ENCODE measurements around the gene NCF4. TPM values are rescaled to one million over a fixed set of nuclear protein-coding genes. Genes with fewer than 3 reads are reported as not detected.
A peak's percentile ranks its signal among the peaks of the same experiment; 100 is the strongest.

The NCF4 gene
- total RNA-seq, 2 donors from 2014 or later = 24.2 to 53.1 TPM

DNA sequence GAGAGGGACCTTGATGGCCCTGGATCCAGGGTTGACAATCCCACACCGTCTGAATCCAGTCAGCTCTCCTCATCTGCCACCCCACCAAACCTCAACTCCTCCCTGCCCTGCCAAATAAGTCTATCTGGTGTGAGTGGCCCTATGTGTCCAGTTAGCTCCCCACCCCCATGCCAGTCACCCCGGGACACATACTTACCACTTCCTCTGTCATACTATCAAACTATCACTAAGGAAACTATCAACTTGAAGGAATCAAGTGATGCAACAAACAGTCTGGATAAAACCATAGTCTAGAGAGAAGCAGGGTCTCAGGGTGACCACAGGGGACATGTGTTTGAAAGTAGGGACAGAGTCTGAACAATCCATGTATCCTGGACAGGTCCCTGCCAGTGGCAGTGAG is 39.4 kb downstream of the NCF4 start:
- H3K27ac Mint-ChIP-seq = peak overlapping the region in 1 of 2 donors; percentile 92
- peaks cover 19% of the 10 kb centered on the region for H3K36me3 Mint-ChIP-seq
- H3K27me3 Mint-ChIP-seq = peaks cover 25 to 39% of the 10 kb centered on the region in 2 donors
- ATAC-seq = peak in 1 of 2 donors; percentile 83
- no peak for DNase-seq (ENCODE audit: low spot score)
- no peaks in the 10 kb centered on the region for H3K9me3 Mint-ChIP-seq
- H3K4me1 Mint-ChIP-seq (ENCODE audit: low read depth in 2 of 2) = peaks cover 27 to 35% of the 10 kb centered on the region in 2 donors
- H3K4me3 Mint-ChIP-seq = peak overlapping the region; percentile 82

DNA sequence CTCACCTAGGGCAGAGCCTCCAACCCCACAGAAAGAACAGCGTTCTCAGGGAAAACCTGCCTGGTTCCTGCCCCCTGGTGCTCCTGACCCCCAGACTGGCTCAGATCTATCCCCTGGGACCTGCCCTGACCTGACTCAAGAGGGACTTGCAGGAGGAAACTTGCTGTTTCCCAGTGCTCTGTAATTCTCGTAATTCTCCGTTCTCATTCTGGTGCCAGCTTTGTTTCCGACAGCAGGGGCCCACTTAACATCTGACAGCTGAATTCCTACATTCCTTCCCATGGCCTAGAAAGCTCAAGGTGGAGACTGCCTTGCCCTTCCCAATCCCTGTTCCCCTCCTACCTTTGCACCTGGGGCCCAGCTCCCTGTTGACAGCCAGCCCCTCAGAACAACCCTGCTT is 40.1 kb downstream of the NCF4 start:
- no peaks in the 10 kb centered on the region for H3K9me3 Mint-ChIP-seq
- ATAC-seq = no peak
- peaks cover 16% of the 10 kb centered on the region for H3K36me3 Mint-ChIP-seq
- peak overlapping the region; percentile 81 to 92 for H3K27ac Mint-ChIP-seq
- peak overlapping the region; percentile 82 for H3K4me3 Mint-ChIP-seq
- DNase-seq (ENCODE audit: low spot score) = no peak
- H3K27me3 Mint-ChIP-seq = peaks cover 25 to 39% of the 10 kb centered on the region in 2 donors
- H3K4me1 Mint-ChIP-seq (ENCODE audit: low read depth in 2 of 2) = peaks cover 27 to 35% of the 10 kb centered on the region in 2 donors

DNA sequence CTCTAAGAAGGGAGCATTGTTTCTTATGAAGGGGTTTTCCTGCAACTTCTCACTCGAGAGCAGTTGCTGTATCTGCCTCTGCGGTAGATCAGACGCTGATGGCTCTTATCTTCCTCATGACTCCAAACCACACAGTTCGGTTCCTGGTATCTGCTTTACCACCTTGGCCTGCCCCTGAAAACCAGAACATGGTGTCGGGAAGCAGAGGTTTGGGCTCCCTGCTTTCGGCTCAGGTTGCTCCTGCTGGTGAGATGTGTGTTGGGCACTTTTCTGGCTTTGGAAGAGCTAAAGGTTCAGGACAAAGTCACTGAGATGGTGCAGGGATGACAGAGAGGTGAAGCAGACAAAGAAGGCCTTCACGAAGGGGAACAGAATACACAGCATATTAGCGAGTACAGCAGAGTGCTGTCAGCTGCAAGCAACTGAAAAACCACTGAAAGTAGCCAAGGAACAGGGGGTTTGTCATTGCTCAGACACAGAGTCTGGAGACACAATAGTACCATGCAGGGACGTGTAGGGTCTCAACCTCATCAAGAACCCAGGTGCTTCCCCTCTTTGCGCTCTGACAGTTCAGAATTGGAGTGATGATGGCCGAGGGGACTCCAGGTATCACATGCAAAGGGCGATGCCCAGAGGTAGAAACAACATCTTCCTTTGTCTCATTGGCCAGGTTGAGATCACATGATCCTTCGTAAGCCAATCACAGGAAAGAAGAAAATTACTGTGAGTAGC is 40.8 kb downstream of the NCF4 start:
- peak overlapping the region; percentile 81 to 92 for H3K27ac Mint-ChIP-seq
- ATAC-seq (peak; percentile 54 to 63), DNase-seq (ENCODE audit: low spot score) (no peak)
- peaks cover 27 to 31% of the 10 kb centered on the region in 2 donors for H3K4me1 Mint-ChIP-seq (ENCODE audit: low read depth in 2 of 2)
- peak overlapping the region; percentile 82 for H3K4me3 Mint-ChIP-seq
- H3K9me3 Mint-ChIP-seq = no peaks in the 10 kb centered on the region
- peaks cover 29 to 39% of the 10 kb centered on the region in 2 donors for H3K27me3 Mint-ChIP-seq
- peaks cover 11% of the 10 kb centered on the region for H3K36me3 Mint-ChIP-seq

DNA sequence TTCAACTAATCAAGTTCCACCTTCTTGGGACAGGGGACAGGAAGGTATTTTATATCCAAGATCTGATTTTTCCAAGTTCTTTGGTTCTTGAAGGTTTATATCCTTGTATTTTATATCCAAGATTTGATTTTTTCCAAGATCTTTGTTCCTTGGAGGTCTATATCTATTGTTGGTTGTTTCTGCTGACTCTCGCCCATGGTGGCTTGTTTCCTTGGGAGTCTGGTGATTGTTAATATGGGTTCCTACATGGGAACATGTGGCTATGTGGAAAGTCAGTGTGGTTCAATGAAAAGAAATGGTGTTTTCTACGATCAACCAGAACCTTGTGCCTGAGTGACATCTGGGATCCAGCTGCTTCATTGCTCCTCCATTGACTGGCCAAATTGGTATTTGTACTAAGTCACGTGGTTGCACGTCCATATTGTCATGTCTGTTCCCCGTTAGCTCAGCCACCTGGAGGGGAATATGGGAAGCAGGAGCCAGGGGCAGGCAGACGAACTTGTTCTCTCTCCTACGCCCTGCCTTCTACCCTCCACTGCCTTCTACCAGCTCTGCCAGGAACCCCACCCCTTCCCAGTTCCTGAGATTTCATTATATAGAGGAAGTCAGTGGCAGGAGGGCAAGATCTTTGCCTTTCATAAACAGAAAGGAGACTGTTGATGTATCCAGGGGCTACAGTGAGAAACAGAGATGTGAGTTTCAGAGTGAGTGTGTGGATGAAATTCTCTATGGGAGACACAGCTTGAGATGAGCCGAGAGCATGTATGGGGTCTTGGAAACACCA is 41.5 kb downstream of the NCF4 start:
- ATAC-seq (no peak), DNase-seq (ENCODE audit: low spot score) (no peak)
- Mint-ChIP-seq H3K9me3 (no peaks in the 10 kb centered on the region), H3K36me3 (peaks cover 9% of the 10 kb centered on the region), H3K27ac (peak overlapping the region in 1 of 2 donors; percentile 47), H3K4me3 (no peak overlapping the region), H3K4me1 (ENCODE audit: low read depth in 2 of 2) (peaks cover 24 to 26% of the 10 kb centered on the region in 2 donors), H3K27me3 (peaks cover 29 to 35% of the 10 kb centered on the region in 2 donors)

- DNase-seq (ENCODE audit: low spot score) (no peak), ATAC-seq (no peak)
- Mint-ChIP-seq H3K4me1 (ENCODE audit: low read depth in 2 of 2) (peaks cover 18 to 24% of the 10 kb centered on the region in 2 donors), H3K4me3 (no peak overlapping the region), H3K27me3 (peaks cover 31 to 35% of the 10 kb centered on the region in 2 donors), H3K9me3 (no peaks in the 10 kb centered on the region), H3K27ac (peak overlapping the region in 1 of 2 donors; percentile 33), H3K36me3 (peaks cover 6% of the 10 kb centered on the region)
These were observed 43.6 kb downstream of the NCF4 start for GRCh38 chr22:36904260-36904880.

DNA sequence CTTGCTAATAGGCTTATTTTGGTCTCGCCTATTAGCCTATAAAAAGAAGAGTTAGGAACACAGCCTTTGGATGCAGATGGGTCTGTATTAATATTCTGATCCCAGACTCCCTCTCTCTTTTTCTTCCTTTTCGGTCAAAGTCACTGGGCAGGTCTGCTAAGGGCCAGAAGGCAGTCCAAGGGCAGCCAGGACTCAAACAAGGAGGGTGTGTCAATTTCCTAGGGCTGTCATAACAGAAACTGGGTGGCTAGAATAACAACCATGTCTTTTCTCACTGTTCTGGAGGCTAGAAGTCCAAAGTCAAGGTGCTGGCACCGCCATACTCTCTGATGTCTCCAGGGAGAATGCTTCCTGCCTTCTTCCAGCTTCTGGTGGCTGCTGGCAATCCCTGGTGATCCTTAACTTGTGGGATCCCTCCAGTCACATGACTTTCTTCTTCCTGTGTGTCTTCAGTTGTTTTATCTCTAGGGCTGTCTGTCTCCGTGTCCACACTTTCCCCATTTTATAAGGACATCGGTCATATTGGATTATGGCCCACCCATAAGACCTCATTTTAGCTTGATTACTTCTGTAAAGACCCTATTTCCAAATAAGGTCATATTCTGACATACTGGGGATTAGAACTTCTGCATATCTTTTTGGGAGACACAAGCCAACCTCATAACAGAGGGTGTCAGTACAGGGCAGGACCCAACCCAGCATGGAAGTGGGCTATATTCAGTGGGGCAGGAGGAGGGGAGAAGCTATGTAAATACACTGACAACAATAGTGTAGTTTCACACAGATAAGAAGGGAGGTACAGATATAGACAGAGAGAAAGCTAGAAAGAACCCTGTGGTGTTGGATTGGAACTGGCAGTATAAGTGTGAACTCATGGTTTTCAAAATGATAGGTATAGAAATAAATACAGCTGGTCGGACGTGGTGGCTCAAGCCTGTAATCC is 46.7 kb downstream of the NCF4 start:
- no peak for ATAC-seq
- Mint-ChIP-seq H3K4me1 (ENCODE audit: low read depth in 2 of 2) (peaks cover 2 to 10% of the 10 kb centered on the region in 2 donors), H3K9me3 (no peaks in the 10 kb centered on the region), H3K27ac (no peak overlapping the region), H3K36me3 (no peaks in the 10 kb centered on the region), H3K27me3 (peaks cover 35 to 37% of the 10 kb centered on the region in 2 donors), H3K4me3 (no peak overlapping the region)
- DNase-seq (ENCODE audit: low spot score) = no peak

GRCh38 chr22:36910461-36910860 is 49.7 kb downstream of the NCF4 start:
- H3K9me3 Mint-ChIP-seq = no peaks in the 10 kb centered on the region
- H3K4me3 Mint-ChIP-seq = no peak overlapping the region
- H3K27me3 Mint-ChIP-seq = peaks cover 23 to 35% of the 10 kb centered on the region in 2 donors
- DNase-seq (ENCODE audit: low spot score) (no peak), ATAC-seq (no peak)
- H3K27ac Mint-ChIP-seq = no peak overlapping the region
- no peaks in the 10 kb centered on the region for H3K36me3 Mint-ChIP-seq
- H3K4me1 Mint-ChIP-seq (ENCODE audit: low read depth in 2 of 2) = peaks cover 2 to 22% of the 10 kb centered on the region in 2 donors

DNA sequence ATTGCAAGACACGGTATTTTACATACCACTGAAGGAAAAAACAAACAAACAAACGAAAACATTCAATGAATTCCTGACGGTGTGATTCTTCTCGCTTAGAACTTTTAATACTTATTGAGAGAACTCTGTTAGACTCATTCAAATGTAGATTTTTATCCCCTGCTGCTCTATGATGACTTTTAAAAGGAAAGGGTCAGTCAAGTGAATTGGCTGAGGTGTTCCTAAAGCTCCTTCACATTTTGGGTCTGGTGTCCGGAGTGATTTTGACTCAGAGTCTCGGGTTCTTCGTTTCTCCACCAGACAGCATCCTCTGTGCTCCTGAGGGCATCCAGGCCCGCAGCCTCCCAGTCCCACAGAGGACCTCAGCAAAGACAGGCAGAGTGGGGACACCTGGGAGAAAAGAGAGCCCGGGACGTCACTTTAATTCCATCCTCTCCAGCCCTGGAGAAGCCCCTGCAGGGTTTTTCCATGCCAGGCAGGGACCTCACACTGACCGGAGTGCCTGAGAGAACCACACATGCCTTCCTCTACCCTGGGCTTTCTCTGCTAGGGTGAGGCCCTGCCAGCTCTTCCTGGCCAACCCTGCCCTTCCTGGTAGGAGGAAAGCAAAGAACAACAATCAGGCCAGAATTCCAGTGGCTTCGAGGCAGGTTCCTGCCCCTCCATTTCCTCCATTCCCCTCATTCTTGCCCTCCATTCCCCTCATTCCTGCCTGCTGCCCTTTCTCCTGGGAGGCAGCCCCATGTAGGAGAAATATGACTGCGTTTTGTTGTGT is 51.3 kb downstream of the NCF4 start:
- peak overlapping the region; percentile 71 for H3K4me3 Mint-ChIP-seq
- DNase-seq (ENCODE audit: low spot score) = no peak
- H3K27ac Mint-ChIP-seq = peak overlapping the region; percentile 38 to 65
- H3K27me3 Mint-ChIP-seq = peaks cover 24 to 38% of the 10 kb centered on the region in 2 donors
- no peaks in the 10 kb centered on the region for H3K9me3 Mint-ChIP-seq
- peaks cover 2 to 22% of the 10 kb centered on the region in 2 donors for H3K4me1 Mint-ChIP-seq (ENCODE audit: low read depth in 2 of 2)
- no peaks in the 10 kb centered on the region for H3K36me3 Mint-ChIP-seq
- no peak for ATAC-seq

DNA sequence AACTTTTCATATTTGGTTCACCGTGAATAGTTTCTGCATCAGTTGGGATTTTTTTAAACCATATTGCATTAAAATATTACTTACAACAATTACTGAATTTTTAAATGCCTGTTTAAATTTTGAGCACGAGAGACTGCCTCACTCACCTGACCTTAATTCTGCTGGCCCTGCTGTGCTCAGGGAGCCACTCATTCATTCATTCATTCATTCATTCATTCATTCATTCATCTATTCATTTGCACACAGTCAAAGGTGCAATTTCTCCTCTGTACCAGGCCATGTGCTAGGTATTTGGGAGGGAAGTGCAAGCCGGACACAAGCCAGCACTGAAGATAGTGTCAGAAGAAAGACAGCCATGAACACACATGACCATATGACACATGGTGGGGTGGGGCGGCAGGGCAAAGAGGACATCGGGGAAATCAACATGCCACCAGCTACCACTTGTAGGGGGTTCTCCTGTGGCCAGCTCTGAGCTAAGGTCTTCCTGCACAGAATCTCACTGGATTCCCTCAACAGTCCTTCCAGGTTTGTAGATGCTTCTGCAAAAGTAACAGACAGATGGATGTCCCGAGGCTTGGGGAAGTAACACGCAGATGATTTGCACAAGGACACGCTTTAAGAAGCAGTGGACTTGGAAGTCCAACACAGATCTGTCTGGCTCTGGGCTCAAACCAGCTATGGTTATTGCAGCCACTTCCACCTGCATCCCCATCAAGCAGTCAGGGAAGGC is 52.1 kb downstream of the NCF4 start:
- Mint-ChIP-seq H3K4me1 (ENCODE audit: low read depth in 2 of 2) (peaks cover under 1 to 18% of the 10 kb centered on the region in 2 donors), H3K4me3 (peak overlapping the region; percentile 71), H3K27ac (peak overlapping the region; percentile 38 to 65), H3K9me3 (no peaks in the 10 kb centered on the region), H3K36me3 (no peaks in the 10 kb centered on the region), H3K27me3 (peaks cover 24 to 38% of the 10 kb centered on the region in 2 donors)
- DNase-seq (ENCODE audit: low spot score) (no peak), ATAC-seq (no peak)

GRCh38 chr22:36913427-36914389 is 52.9 kb downstream of the NCF4 start, which contains the start of gene CSF2RB:
Gene CSF2RB, plus strand, starts transcription at chr22:36913628. Its CDS starts 8,580 bp downstream, at chr22:36922208.
- peak within 1 kb of the TSS; percentile 38 to 65 for H3K27ac Mint-ChIP-seq
- DNase-seq (ENCODE audit: low spot score) = no peak
- H3K36me3 Mint-ChIP-seq = no peaks in the 10 kb centered on the region
- peak; percentile 24 to 67 for ATAC-seq
- no peaks in the 10 kb centered on the region for H3K9me3 Mint-ChIP-seq
- H3K27me3 Mint-ChIP-seq = peaks cover 24 to 45% of the 10 kb centered on the region in 2 donors
- peaks cover 0 to 17% of the 10 kb centered on the region in 2 donors for H3K4me1 Mint-ChIP-seq (ENCODE audit: low read depth in 2 of 2)
- H3K4me3 Mint-ChIP-seq = peak within 1 kb of the TSS; percentile 71

- Mint-ChIP-seq H3K4me1 (ENCODE audit: low read depth in 2 of 2) (peaks cover 0 to 17% of the 10 kb centered on the region in 2 donors), H3K4me3 (peak overlapping the region; percentile 71), H3K9me3 (no peaks in the 10 kb centered on the region), H3K36me3 (peaks cover 2% of the 10 kb centered on the region), H3K27ac (peak overlapping the region in 1 of 2 donors; percentile 65), H3K27me3 (peaks cover 26 to 52% of the 10 kb centered on the region in 2 donors)
- no peak for DNase-seq (ENCODE audit: low spot score)
- peak in 1 of 2 donors; percentile 51 for ATAC-seq
These were observed 53.6 kb downstream of the NCF4 start for GRCh38 chr22:36914390-36914752.

Data from natural killer cell treated with Interleukin-12 subunit alpha and Interleukin-12 subunit beta and Interleukin-15 and Interleukin-18, amount 100 ng/mL, for 72 hours (primary cell).